Urinary bladder (tissue), 4 donors: ENCODE results near the gene PLXNA3. TPM values are rescaled to one million over a fixed set of nuclear protein-coding genes. Genes with fewer than 3 reads are reported as not detected.

Source experiments
- DNase-seq: peaks from one replicate; pipeline ENCODE4 v3.0.0-alpha.2; 2015; ENCODE audit errors: extremely low spot score
- H3K27ac ChIP-seq: one replicate; pipeline ENCODE4 v1.5.1; 2013; ENCODE audit warnings: low read depth, mild to moderate bottlenecking, moderate library complexity
- H3K36me3 ChIP-seq: one replicate; pipeline ENCODE4 v1.6.1; 2013; ENCODE audit warnings: mild to moderate bottlenecking, moderate library complexity; ENCODE audit not compliant: insufficient read depth
- H3K4me1 ChIP-seq: one replicate; pipeline ENCODE4 v1.6.1; 2013; ENCODE audit warnings: mild to moderate bottlenecking, moderate library complexity; ENCODE audit not compliant: insufficient read depth
- H3K4me3 ChIP-seq: one replicate; pipeline ENCODE4 v1.5.1; 2013; ENCODE audit warnings: low read depth, low read length
- WGBS: extraction: QIAGEN DNeasy Blood & Tissue Kit; methylation state at CpG from one replicate; pipeline ENCODE4 v1.1.7; 2013; 5-methylcytosine and 5-hydroxymethylcytosine counted together
- polyA plus RNA-seq: library from polyadenylated mRNA; stranded (reverse); fragments of 200-250 nt; gene quantifications from one replicate; pipeline ENCODE4 v1.2.3, GENCODE V29; 2013
- total RNA-seq: library from RNA; depleted of rRNA; stranded (reverse); fragments of >200 nt; gene quantifications from one replicate; pipeline ENCODE4 v1.2.3, GENCODE V29; 2014
- donor health status: healthy with polysubstance abuse.
- donor health status: healthy.

PLXNA3 gene
- total RNA-seq (17.3 TPM), polyA plus RNA-seq (10.1 TPM)

GRCh38 chrX:154458116-154458953, at the start of gene PLXNA3:
TSS of gene PLXNA3 (plus strand) at chrX:154458281. CDS start at chrX:154460184, 1,903 bp downstream.
- WGBS = under 1% methylated on average over 86 of the region's 88 CpGs

GRCh38 chrX:154408659-154409221, 49.3 kb upstream of the PLXNA3 start:
- H3K36me3 ChIP-seq = no peaks in the 10 kb centered on the region
- DNase-seq = no peak
- WGBS = 39% methylated on average over 10 of the region's 10 CpGs
- no peaks in the 10 kb centered on the region for H3K4me1 ChIP-seq
- peak overlapping the region; percentile 24 for H3K4me3 ChIP-seq
- H3K27ac ChIP-seq = peak overlapping the region; percentile 45

More at GRCh38 chrX:154458116-154458953, at the start of gene PLXNA3:
- no peak for DNase-seq
- peak within 1 kb of the TSS; percentile 77 for H3K4me3 ChIP-seq
- H3K36me3 ChIP-seq = no peaks in the 10 kb centered on the region
- H3K4me1 ChIP-seq = no peaks in the 10 kb centered on the region
- peak within 1 kb of the TSS; percentile 67 for H3K27ac ChIP-seq

- H3K4me1 ChIP-seq = no peaks in the 10 kb centered on the region
- peak within 1 kb of the TSS; percentile 66 for H3K27ac ChIP-seq
- WGBS = 40% methylated on average over 26 of the region's 26 CpGs
- H3K36me3 ChIP-seq = no peaks in the 10 kb centered on the region
- H3K4me3 ChIP-seq = peak within 1 kb of the TSS; percentile 24
- DNase-seq = no peak
Observed at GRCh38 chrX:154409222-154409871, 48.7 kb upstream of the PLXNA3 start, which contains the start of gene DNASE1L1. TSS of gene DNASE1L1 (minus strand) at chrX:154409254. CDS start at chrX:154405568, 3,686 bp downstream.

GRCh38 chrX:154411981-154412340, 46.1 kb upstream of the PLXNA3 start:
- peak overlapping the region; percentile 99 for H3K27ac ChIP-seq
- no peaks in the 10 kb centered on the region for H3K4me1 ChIP-seq
- H3K36me3 ChIP-seq = no peaks in the 10 kb centered on the region
- WGBS = 2% methylated on average over 29 of the region's 29 CpGs
- no peak for DNase-seq
- H3K4me3 ChIP-seq = peak overlapping the region; percentile 80

- Histone ChIP-seq H3K4me3 (peak overlapping the region; percentile 80), H3K27ac (no peak overlapping the region), H3K36me3 (no peaks in the 10 kb centered on the region), H3K4me1 (no peaks in the 10 kb centered on the region)
- no peak for DNase-seq
- 31% methylated on average over 4 of the region's 4 CpGs for WGBS
Observed at GRCh38 chrX:154412468-154412867, 45.6 kb upstream of the PLXNA3 start.

GRCh38 chrX:154413142-154413541, 44.9 kb upstream of the PLXNA3 start:
- no peaks in the 10 kb centered on the region for H3K4me1 ChIP-seq
- H3K27ac ChIP-seq = no peak overlapping the region
- 78% methylated on average over 8 of the region's 8 CpGs for WGBS
- DNase-seq = no peak
- H3K36me3 ChIP-seq = no peaks in the 10 kb centered on the region
- H3K4me3 ChIP-seq = no peak overlapping the region

GRCh38 chrX:154417157-154417556, 40.9 kb upstream of the PLXNA3 start:
- no peak overlapping the region for H3K27ac ChIP-seq
- no peaks in the 10 kb centered on the region for H3K36me3 ChIP-seq
- H3K4me3 ChIP-seq = no peak overlapping the region
- H3K4me1 ChIP-seq = no peaks in the 10 kb centered on the region
- WGBS = 74% methylated on average over 7 of the region's 7 CpGs
- DNase-seq = no peak

GRCh38 chrX:154419189-154419588, 38.9 kb upstream of the PLXNA3 start:
- H3K27ac ChIP-seq = no peak overlapping the region
- no peak for DNase-seq

GRCh38 chrX:154419688-154420401, 38.2 kb upstream of the PLXNA3 start:
- no peaks in the 10 kb centered on the region for H3K36me3 ChIP-seq
- H3K4me3 ChIP-seq = no peak overlapping the region
- WGBS = 77% methylated on average over 19 of the region's 19 CpGs
- no peak for DNase-seq
- H3K27ac ChIP-seq = no peak overlapping the region
- no peaks in the 10 kb centered on the region for H3K4me1 ChIP-seq

More at GRCh38 chrX:154419189-154419588, 38.9 kb upstream of the PLXNA3 start:
- WGBS = 90% methylated on average over 8 of the region's 8 CpGs
- H3K4me3 ChIP-seq = no peak overlapping the region
- no peaks in the 10 kb centered on the region for H3K36me3 ChIP-seq
- H3K4me1 ChIP-seq = no peaks in the 10 kb centered on the region

- Histone ChIP-seq H3K36me3 (no peaks in the 10 kb centered on the region), H3K4me3 (no peak overlapping the region), H3K4me1 (no peaks in the 10 kb centered on the region), H3K27ac (no peak overlapping the region)
- 83% methylated on average over 10 of the region's 10 CpGs for WGBS
- no peak for DNase-seq
Observed at GRCh38 chrX:154420402-154420756, 37.7 kb upstream of the PLXNA3 start.

GRCh38 chrX:154426916-154427770, 30.9 kb upstream of the PLXNA3 start:
- WGBS = 88% methylated on average over 13 of the region's 13 CpGs
- DNase-seq = no peak
- Histone ChIP-seq H3K4me1 (no peaks in the 10 kb centered on the region), H3K27ac (no peak overlapping the region), H3K4me3 (no peak overlapping the region), H3K36me3 (no peaks in the 10 kb centered on the region)

GRCh38 chrX:154428176-154429171, 29.6 kb upstream of the PLXNA3 start, which contains the start of gene ATP6AP1:
TSS of gene ATP6AP1 (plus strand) at chrX:154428677. CDS start at chrX:154428693, 16 bp downstream.
- 8% methylated on average over 86 of the region's 87 CpGs for WGBS
- no peaks in the 10 kb centered on the region for H3K36me3 ChIP-seq
- H3K27ac ChIP-seq = peak within 1 kb of the TSS; percentile 74
- H3K4me1 ChIP-seq = no peaks in the 10 kb centered on the region
- DNase-seq = peak; percentile 80
- H3K4me3 ChIP-seq = peak within 1 kb of the TSS; percentile 68
